GM12878 (cell line): ENCODE data around the gene MYO15B. TPM values are rescaled to one million over a fixed set of nuclear protein-coding genes. Genes with fewer than 3 reads are reported as not detected.

ENCODE experiments used
- ATAC-seq: fragments of 200-7000 bp; cut with Tn5 transposase; 3 replicates; pipeline ENCODE4 v1.9.1; 2020; ENCODE audit warnings: mild to moderate bottlenecking, moderate library complexity
- BruUV-seq: library from RNA; stranded (reverse); fragments of 400-500 nt; replicated peaks from 2 replicates; lab custom pipeline; 2021; lab: Mats Ljungman, UMichigan
- CTCF ChIA-PET: fragments of 300-600 bp; sonication (Branson Sonifier 250); formaldehyde crosslinking; extraction: SDS; loops from one replicate; lab custom pipeline; 2021; ENCODE audit warnings: inconsistent platforms; lab: Yijun Ruan, JAX
- POLR2A ChIA-PET: fragments of 350-600 bp; formaldehyde crosslinking; extraction: SDS; loops from one replicate; lab custom pipeline; 2021; ENCODE audit warnings: inconsistent platforms; lab: Charles Lee
- RAD21 ChIA-PET: fragments of 300-600 bp; sonication (Branson Sonifier 250); formaldehyde crosslinking; loops from one replicate; lab custom pipeline; 2023; ENCODE audit warnings: antibody characterized with exemption; ENCODE audit not compliant: unreplicated experiment; lab: Charles Lee
- SMC1A ChIA-PET: fragments of 300-600 bp; sonication (Branson Sonifier 250); formaldehyde crosslinking; loops from one replicate; lab custom pipeline; 2023; ENCODE audit not compliant: unreplicated experiment, uncharacterized antibody; lab: Charles Lee
- DNase-seq: peaks from one replicate; pipeline ENCODE4 v3.0.0-alpha.2; 2011; ENCODE audit warnings: low read depth, low spot score
- FAIRE-seq: peaks from 3 replicates; lab custom pipeline; 2011; peaks lifted over from hg19 to GRCh38; lab: Jason Lieb, UNC
- H2AFZ ChIP-seq: 2 replicates; pipeline ENCODE4 v1.6.0; 2011; ENCODE audit warnings: low read depth, low read length, control low read depth; ENCODE audit not compliant: control insufficient read depth
- H3K27ac ChIP-seq: 2 replicates; pipeline ENCODE4 v1.5.1; 2011; ENCODE audit warnings: control low read depth; ENCODE audit not compliant: control insufficient read depth, insufficient read depth
- H3K27me3 ChIP-seq, 2 experiments: replicated peaks in 1 of 2; 2 replicates each; pipeline versions ENCODE4 v1.6.0 to v1.6.1; 2011; ENCODE audit warnings: low read length in 1 of 2; ENCODE audit not compliant: control insufficient read depth in 2 of 2, insufficient read depth in 2 of 2
- H3K36me3 ChIP-seq, 2 experiments: 2 replicates each; pipeline ENCODE4 v1.5.1; 2011; ENCODE audit warnings: low read length in 1 of 2; ENCODE audit not compliant: control insufficient read depth in 2 of 2, insufficient read depth in 2 of 2
- H3K4me1 ChIP-seq: 2 replicates; pipeline ENCODE4 v1.6.1; 2011; ENCODE audit warnings: mild to moderate bottlenecking, low read length, moderate library complexity, mixed read lengths; ENCODE audit not compliant: control insufficient read depth, insufficient read depth
- H3K4me2 ChIP-seq: 2 replicates; pipeline ENCODE4 v1.6.0; 2011; ENCODE audit warnings: control low read depth; ENCODE audit not compliant: control insufficient read depth, insufficient read depth
- H3K4me3 ChIP-seq: fragments of 200-600 bp; sonication (generic); 2 replicates; pipeline ENCODE4 v1.5.1; 2016
- H3K79me2 ChIP-seq: 2 replicates; pipeline ENCODE4 v1.6.0; 2011; ENCODE audit warnings: low read length; ENCODE audit not compliant: control insufficient read depth, insufficient read depth
- H3K9ac ChIP-seq: 2 replicates; pipeline ENCODE4 v1.8.0; 2011; ENCODE audit warnings: low read length, control low read depth, mixed read lengths; ENCODE audit not compliant: control insufficient read depth, insufficient read depth
- H3K9me3 ChIP-seq: replicated peaks from 3 replicates; pipeline ENCODE4 v1.5.1; 2011; ENCODE audit warnings: mild to moderate bottlenecking, low read length; ENCODE audit not compliant: control insufficient read depth, insufficient read depth
- H4K20me1 ChIP-seq: 2 replicates; pipeline ENCODE4 v1.6.0; 2011; ENCODE audit not compliant: control insufficient read depth, insufficient read depth
- CREB1 ChIP-seq: IDR thresholded peaks from 2 replicates; pipeline ENCODE4 v1.6.1; 2012; ENCODE audit warnings: low read depth, mild to moderate bottlenecking, inconsistent platforms
- KLF5 ChIP-seq: fragments of 450-650 bp; IDR thresholded peaks from 2 replicates; pipeline ENCODE4 v1.6.1; 2014; ENCODE audit warnings: mild to moderate bottlenecking; ENCODE audit not compliant: partially characterized antibody
- PML ChIP-seq: IDR thresholded peaks from 2 replicates; pipeline ENCODE4 v1.6.1; 2012; ENCODE audit warnings: low read length, inconsistent platforms
- POLR2AphosphoS2 ChIP-seq: IDR thresholded peaks from 2 replicates; pipeline ENCODE4 v1.6.1; 2011; ENCODE audit warnings: low read depth, mild to moderate bottlenecking, low read length, improper control_type of control experiment, moderate library complexity
- RCOR1 ChIP-seq: conservative IDR thresholded peaks from 2 replicates; pipeline ENCODE4 v1.6.1; 2012; ENCODE audit warnings: low read depth, low read length, improper control_type of control experiment
- SIN3A ChIP-seq: IDR thresholded peaks from 2 replicates; pipeline ENCODE4 v1.6.1; 2012; ENCODE audit warnings: low read depth, low read length, improper control_type of control experiment
- TAF1 ChIP-seq: IDR thresholded peaks from 2 replicates; pipeline ENCODE4 v1.6.1; 2011; ENCODE audit warnings: mild to moderate bottlenecking, low read depth, low read length, borderline replicate concordance
- YBX1 ChIP-seq: fragments of 450-650 bp; IDR thresholded peaks from 2 replicates; pipeline ENCODE4 v1.6.1; 2016; ENCODE audit warnings: antibody characterized with exemption
- ZNF274 ChIP-seq: IDR thresholded peaks from one replicate; pipeline ENCODE4 v1.8.0; 2011; ENCODE audit not compliant: insufficient read length, insufficient read depth
- ZSCAN29 ChIP-seq: fragments of 450-650 bp; IDR thresholded peaks from 2 replicates; pipeline ENCODE4 v1.6.1; 2017; ENCODE audit warnings: mild to moderate bottlenecking, moderate library complexity
- WGBS: methylation state at CpG from one replicate; pipeline ENCODE4 v1.1.6; 2016; ENCODE audit warnings: low lambda C conversion rate; ENCODE audit not compliant: insufficient replicate concordance, insufficient coverage; ENCODE audit errors: missing lambda C conversion rate; 5-methylcytosine and 5-hydroxymethylcytosine counted together
- in situ Hi-C: fragments of 300-500 bp; cut with MboI; formaldehyde crosslinking; loops from 9 replicates; pipeline ENCODE4 v1.14.3; 2018; ENCODE audit warnings: mixed read lengths
- intact Hi-C: fragments of 100-400 bp; cut with micrococcal nuclease; formaldehyde crosslinking; loops from one replicate; pipeline ENCODE4 v1.14.2; 2022; ENCODE audit not compliant: unreplicated experiment
- polyA plus RNA-seq, 11 experiments: library from polyadenylated mRNA; depleted of rRNA in 4 of 11; unstranded in 6 of 11; stranded (reverse) in 5 of 11; fragments of >200 nt; fragmentation: Nextera tagmentation in 4 of 11; fragmentation: Illumina TruSeq in 1 of 11; extraction: Ambion mirVana in 4 of 11; extraction: Trizol in 1 of 11; gene quantifications; 1 replicate in 1 of 11; 2 replicates in 10 of 11; pipeline versions ENCODE4 v1.2.1 to v1.2.3, GENCODE V29; 2011 to 2016; ENCODE audit warnings: inconsistent platforms in 2 of 11, missing spikeins in 2 of 11, low read depth in 1 of 11
- total RNA-seq, 4 experiments: library from RNA; depleted of rRNA in 3 of 4; stranded (reverse); fragments of >200 nt in 3 of 4; fragmentation: Illumina TruSeq in 1 of 4; extraction: Trizol in 1 of 4; gene quantifications; 2 replicates each; pipeline versions ENCODE4 v1.2.1 to v1.2.3, GENCODE V29; 2013 to 2021
- TF ChIP-seq, protein P1 (sequence below): fragments of 450-650 bp; IDR thresholded peaks from 2 replicates; pipeline ENCODE4 v1.6.1; 2017; ENCODE audit warnings: low read depth, mild to moderate bottlenecking, moderate library complexity

The MYO15B gene
- total and polyA plus RNA-seq, 10 of the 15 experiments (the other 5 are each of a cell fraction or from before 2014, with no cell fraction given): 0.67 to 15.4 (median 2.3) TPM; not detected in 1

DNA sequence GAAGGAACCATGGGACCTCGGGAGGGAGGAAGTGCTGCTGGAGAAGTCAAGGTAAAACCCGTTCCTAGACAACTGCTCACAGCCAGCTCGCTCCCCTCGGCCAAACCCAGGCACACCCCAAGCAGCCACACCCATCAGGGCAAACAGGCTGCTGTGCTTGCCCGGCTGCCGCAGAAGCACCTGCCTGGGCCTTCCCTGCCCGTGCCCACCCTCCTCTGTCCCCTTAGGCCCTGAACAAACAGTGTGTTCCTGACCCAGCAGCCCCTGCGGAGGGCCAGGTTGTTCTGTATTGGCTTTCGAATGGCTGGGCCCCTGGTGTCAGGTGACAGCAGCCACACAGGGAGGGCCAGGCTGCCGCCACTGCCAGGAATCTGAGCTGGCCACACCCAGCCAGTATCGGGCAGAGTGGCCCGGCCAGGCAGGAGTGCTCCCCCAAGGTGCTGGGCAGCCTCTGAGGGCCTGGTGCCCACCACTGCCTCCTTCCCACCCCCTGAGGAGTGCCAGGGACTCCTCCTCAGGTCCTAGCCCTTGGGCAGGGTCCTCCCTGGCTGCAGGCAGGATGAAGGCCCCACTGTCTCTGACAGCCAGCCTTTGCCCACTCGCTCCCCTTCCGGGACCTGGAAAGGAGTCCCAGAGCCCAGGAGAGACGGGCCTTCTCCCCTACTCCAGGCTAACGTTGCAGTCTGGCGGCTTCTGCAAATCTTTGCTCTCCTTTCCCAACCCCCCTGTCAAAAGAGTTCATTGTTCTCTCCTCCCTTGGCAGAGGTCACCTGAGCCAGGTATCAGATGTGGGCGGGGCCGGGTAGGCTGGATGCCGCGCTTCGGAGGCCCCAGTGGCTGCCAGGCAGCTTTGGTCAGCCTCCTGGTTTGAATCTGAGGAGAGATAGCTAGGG is 38.1 kb upstream of the MYO15B start:
- POLR2A ChIA-PET: no interaction called here
- no peaks in the 10 kb centered on the region for H3K4me1 ChIP-seq

More for the DNA sequence above, 38.1 kb upstream of the MYO15B start:
- Histone ChIP-seq H3K9ac (no peak overlapping the region), H3K9me3 (no peaks in the 10 kb centered on the region), H3K27me3 (no peaks in the 10 kb centered on the region), H4K20me1 (no peaks in the 10 kb centered on the region), H3K27ac (no peak overlapping the region), H3K4me2 (no peak overlapping the region), H2AFZ (no peak overlapping the region), H3K4me3 (no peak overlapping the region), H3K36me3 (no peaks in the 10 kb centered on the region), H3K79me2 (no peaks in the 10 kb centered on the region)
- in situ Hi-C loops (no loop called here), intact Hi-C loops (no loop called here)
- SMC1A ChIA-PET: no interaction called here
- WGBS: 56% methylated on average over 17 of the region's 22 CpGs
- FAIRE-seq (no peak), DNase-seq (no peak), ATAC-seq (no peak)
- RAD21 ChIA-PET: interaction anchor here (1.1 kb wide), 1 partner anchor 7 kb away, joined by 4 read pairs; no protein-coding TSS in a partner anchor
- CTCF ChIA-PET: no interaction called here
- TF ChIP-seq CREB1 (no peak), SIN3A (no peak), ZSCAN29 (no peak), RCOR1 (no peak), POLR2AphosphoS2 (no peak), TAF1 (no peak), KLF5 (no peak), ZNF274 (no peak), PML (no peak), YBX1 (no peak)
- TF ChIP-seq, protein P1, sequence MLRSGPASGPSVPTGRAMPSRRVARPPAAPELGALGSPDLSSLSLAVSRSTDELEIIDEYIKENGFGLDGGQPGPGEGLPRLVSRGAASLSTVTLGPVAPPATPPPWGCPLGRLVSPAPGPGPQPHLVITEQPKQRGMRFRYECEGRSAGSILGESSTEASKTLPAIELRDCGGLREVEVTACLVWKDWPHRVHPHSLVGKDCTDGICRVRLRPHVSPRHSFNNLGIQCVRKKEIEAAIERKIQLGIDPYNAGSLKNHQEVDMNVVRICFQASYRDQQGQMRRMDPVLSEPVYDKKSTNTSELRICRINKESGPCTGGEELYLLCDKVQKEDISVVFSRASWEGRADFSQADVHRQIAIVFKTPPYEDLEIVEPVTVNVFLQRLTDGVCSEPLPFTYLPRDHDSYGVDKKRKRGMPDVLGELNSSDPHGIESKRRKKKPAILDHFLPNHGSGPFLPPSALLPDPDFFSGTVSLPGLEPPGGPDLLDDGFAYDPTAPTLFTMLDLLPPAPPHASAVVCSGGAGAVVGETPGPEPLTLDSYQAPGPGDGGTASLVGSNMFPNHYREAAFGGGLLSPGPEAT: no peak
- no TSS peak for BruUV-seq
